GM19193 (cell line): ENCODE results near the gene ST3GAL5.

Experiments
- POLR2A ChIP-seq: IDR thresholded peaks from 4 replicates; pipeline ENCODE4 v1.6.1; 2011; ENCODE audit not compliant: insufficient read depth, insufficient read length; ENCODE audit errors: extremely low read depth

ST3GAL5 gene

DNA sequence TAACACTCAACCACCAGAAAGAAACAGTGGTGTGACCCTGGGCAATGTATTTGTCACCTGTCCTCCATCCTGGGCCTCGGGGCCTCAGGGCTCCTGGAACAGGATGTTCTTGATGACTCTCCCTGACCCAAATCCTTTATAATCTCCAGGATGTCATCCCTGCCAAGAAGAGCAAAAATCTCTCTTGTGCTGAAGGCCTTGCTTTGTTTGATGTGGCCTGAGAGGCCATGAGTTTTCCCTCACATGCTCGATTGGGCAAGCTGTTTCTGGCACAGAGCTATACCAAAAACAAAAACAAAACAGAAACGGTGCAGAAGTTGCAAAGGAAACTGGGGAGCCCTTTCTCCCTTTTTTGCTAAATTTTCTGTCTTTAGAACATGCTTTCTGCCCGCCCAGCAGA lies 35.7 kb upstream of the ST3GAL5 start:
- TF ChIP-seq POLR2A: no peak

DNA sequence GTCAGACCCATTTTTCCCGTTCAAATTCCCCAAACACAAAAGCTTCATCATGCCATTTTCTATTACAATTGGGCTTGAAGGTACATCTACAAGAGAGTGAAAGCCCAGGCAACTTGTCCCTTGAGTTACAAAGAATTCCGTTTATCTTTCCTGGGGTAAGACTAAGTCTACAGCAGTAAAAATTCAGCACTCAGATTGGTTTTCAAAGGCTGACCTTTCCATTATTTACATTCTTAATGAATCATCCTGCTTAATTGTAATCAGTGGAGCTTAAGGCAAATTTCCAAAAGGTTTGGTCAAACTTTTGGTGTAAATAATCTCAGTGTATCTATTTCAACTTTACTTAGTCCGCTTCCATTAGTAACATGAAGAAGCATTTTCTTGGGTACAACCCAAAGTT lies 33.4 kb upstream of the ST3GAL5 start:
- TF ChIP-seq POLR2A: no peak

DNA sequence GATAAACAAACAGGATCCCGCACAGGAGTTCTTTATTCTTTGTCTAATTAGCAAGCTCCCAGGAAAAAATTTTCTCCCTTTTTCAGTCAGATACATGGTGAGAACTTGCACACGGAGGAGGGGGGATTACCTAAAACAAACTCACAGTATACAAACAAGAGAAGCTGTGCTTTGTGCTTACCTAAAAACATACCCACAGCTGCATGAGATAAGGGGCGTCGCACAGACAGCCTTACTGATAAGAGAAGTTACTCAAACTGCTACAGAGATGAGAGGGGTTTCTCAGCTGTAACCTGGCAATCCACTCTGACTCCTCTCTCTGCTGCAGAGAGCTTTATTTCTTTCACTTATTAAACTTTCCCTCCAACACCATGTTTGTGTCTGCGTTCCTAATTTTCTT lies 32.9 kb upstream of the ST3GAL5 start:
- TF ChIP-seq POLR2A: no peak

DNA sequence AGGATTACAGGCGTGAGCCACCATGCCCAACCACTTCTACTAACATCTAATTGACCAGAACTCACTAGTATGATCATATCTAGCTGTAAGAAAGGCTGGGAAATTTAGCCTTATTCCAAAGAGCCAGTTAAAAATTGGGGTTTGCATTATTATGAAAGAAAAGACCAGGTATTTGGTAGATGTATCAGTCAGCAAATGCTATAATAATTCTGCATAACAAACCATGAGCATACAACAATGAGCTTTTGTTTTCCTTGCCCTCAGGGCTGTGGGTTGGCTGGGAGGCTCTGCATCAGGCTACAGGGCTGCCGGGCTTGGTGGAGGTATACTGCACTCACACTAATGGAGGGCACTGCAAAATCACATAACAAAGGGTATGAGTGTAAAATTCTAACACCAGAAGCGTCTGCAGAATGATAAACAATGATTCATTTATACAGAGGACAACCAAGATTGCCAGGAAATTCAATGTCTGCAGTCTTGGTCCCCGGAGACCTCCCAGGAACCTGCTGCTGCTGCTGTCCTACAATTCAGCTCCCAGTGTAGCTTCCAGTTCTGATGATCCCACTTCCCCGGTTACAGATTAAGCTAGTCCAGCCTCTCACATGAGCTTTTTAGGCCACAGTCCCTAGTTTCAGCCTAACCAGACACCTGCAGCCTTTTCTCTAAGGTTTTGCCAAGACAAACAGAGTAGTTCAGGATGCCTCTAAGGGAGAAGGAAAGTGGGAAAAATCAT lies 32.2 kb upstream of the ST3GAL5 start:
- TF ChIP-seq POLR2A: no peak

DNA sequence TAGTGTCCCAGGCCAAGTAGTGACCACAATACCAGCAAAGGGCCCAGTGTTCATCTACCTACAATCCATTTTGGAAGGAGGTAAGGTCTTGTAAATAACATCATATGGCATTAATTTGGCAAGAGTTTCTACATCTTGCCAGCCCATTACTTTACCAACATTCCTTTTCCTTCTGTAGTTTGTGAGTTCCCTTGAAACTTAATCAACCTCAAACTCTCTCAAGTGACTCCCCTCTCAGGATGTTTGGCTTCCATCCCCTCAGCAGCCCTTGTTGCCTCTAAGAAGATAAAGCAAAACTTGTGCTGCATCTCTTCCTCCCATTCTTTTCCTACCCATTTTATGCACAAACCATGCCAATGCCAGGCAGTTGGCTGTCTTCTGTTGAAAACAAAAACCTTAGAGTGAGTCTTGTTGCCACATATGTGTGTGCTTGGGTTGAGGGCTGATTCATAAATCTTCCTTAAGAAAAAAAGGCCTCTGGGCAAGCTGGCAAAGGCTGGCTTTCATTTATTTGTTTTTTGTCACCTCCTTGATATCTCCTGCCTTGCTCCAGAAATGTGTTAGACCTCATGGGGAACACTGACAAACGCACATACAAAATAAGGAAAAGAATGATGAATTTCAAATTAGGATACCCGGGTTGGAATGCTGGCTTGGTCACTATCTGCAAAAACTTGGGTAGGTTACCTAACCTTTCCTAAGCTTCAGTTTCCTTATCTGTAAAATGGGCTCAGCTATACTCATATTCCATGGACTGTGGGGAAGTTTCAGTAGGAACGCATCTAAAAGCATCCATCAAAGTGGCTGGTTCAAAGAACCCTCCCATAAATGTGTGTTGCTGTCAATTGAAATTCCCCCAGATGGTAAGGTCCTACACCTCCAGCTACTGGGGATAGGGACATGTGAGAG lies 29.4 kb upstream of the ST3GAL5 start:
- no peak for TF ChIP-seq POLR2A

DNA sequence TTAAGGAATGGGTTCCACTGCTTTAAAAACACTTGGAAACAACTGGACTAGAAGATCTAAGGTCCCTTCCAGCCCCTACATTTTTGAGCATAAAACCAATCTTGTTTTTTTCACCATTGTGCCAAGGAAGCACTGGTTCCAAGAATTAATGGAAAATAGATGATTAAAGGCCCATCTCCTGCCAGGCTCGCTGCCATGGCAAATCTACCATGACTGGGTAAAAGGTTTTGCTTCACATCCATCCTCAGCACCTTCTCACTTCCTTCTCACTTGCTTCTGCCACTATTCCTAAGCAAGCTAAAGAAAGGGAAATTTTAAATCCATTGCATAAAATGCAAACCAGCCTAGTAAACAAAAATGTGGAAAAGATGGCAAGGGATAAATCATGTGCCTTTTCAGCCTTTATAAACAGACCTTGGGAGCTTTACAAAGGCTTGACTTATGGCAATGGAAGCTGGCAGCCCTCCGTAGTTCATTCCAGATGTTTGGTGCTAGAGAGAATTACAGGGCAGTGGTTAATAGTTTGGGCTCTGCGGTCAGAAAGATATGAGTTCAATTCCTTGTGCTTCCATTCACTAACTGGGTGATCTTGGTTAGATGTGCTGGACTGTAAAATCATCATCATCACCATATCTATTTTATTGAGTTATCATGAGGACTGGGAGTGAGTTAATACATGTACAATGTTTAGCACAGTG lies 27.0 kb upstream of the ST3GAL5 start:
- no peak for TF ChIP-seq POLR2A

DNA sequence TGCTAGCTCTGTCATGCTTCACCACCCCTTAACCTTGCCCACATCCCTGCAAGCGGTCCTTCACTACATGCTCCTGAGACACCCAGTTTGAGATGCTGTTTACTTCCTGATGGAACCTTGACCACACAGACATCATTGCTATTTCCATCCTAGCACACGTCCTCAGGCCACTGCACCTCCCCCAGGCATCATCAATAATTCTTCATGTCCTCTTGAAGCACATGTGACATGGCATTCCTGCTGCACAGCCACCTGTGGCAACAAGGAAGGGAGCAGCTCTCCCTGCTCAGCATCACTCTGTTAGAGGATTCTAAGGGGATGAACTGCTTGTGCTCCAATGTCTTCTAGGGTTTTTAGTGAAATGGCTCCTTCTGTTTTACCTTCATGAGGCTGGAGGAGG lies 26.1 kb upstream of the ST3GAL5 start:
- no peak for TF ChIP-seq POLR2A

DNA sequence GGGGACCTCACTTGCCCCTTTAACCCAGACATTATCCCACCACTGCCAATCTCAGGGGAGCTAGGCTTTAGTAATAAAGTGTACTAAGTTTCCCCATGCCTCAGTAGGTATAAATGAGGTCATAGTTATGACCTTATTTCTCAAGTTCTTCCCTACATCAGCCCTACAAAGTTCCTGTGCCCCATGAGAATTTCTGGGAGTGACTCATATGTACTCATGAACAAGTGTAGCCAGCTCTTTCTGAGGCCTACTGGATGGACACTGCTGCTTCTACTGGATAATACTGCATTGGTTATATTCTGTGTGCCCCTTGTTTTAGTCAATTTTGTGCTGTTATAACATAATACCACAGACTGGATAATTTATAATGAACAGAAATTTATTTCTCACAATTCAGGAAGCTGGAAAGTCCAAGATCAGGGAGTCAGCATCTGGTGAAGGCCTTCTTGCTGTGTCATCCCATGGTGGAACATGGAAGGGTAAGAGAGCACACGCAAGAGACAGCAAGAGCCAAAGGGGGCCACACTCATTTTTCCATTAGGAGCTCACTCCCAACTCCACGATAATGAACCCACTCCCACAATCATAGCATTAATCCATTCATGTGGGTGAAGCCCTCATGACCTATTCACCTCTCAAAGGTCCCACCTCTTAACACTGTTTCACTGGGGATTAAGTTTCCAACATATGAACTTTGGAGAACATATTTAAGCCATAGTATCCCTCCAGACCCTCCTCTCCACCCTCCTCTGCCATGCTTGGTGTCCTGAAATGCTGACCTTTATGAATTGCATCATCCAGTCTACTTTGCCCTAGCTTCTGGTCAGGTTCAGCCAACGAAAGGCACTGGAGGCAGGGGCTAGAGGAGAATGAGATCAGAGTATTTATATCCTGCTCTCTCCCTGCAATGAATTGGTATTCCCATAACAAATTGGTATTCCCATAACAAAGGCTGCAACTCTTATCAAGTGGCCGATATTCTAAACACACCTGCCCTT lies 25.4 kb upstream of the ST3GAL5 start:
- no peak for TF ChIP-seq POLR2A

DNA sequence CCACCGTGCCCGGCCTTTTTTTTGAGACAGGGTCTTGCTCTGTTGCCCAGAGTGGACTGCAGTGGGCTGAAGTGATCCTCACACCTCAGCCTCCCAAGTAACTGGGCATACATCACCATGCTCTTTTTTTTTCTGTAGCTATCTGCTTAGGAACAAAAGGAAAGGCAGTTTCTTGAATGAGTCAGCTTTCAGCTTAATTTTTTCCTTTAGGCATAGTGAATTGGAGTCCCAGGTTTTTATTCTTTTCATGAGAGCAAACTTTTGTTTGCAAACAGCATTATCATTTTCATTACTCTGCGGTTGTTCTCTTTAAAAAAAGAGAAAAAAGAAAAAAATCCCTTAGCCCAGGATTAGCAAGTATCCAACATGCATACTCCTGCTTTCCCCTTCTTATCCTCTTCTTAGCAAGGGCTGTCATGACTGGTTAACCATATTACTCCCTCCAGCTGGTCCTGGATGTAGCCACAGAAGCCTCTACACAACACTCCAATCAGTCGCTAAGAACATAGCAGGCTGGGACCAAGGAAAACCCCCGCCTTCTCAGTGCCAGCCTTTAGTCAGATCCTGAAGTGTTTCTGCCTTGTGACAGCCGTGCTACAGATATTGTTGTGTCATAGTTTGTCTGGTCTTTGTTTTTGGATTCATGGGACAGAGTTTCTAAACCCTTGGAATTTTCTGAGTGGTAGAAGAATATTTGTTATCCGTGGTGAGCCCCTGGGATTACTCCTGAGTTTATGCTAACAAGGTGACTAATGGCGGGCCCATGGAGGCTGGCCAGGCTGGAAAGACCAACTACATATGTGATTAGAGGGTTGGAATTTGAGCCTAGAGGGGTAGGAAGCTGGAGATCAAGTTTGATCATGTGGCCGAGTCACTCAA lies 23.3 kb upstream of the ST3GAL5 start:
- TF ChIP-seq POLR2A: no peak

DNA sequence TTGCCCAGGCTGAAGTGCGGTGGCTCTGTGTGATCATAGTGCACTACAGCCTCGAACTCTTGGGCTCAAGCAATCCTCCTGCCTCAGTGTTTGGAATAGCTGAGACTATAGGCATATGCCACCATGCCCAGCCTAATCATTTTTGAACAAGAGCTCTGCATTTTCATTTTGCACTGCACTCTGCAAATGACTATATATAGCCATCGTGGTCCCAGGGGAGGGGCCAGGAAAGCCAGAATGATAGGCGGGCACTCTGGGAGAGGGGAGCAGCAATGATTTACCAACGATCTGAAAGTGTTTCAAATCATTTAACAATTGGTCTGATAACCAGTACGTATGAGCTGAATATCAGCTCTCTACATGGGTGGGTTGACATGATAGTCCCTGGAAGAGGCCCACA lies 22.3 kb upstream of the ST3GAL5 start:
- no peak for TF ChIP-seq POLR2A

DNA sequence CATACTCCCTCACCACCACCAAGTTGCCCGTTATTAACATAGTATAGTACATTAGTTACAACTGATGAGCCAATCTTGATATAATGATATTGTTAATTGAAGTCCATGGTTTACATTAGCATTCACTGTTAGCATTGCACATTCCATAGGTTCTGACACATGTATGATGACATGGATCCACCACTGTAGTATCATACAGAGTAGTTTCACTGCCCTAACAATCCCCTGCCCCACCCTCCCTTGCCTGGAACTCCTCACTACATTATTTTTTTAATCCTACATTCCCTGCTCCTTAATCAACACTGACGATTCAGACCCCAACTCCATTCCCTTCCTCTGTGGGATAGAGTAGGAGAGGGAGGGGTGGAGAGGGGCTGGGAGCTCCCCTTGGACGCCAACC lies 20.2 kb upstream of the ST3GAL5 start:
- TF ChIP-seq POLR2A: no peak

DNA sequence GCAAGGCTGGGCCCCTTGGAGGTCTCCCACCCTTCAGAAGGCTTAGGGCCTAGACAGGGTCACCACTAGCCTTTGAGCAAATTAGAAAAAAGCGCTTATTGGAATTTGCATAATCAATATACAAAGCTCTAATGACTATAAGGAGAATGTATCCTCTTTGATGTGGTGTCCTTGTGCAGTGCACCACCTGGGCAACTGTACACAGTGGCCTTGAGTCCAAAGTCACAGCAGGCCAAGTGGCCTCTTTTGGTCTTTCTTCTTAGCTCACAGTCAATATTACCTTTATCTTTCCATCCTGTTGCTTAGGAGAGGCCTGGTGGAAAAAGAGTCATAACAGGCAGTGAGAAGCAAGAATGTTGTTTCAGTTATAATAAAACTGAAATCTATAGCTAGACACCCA lies 19.7 kb upstream of the ST3GAL5 start:
- TF ChIP-seq POLR2A: no peak

DNA sequence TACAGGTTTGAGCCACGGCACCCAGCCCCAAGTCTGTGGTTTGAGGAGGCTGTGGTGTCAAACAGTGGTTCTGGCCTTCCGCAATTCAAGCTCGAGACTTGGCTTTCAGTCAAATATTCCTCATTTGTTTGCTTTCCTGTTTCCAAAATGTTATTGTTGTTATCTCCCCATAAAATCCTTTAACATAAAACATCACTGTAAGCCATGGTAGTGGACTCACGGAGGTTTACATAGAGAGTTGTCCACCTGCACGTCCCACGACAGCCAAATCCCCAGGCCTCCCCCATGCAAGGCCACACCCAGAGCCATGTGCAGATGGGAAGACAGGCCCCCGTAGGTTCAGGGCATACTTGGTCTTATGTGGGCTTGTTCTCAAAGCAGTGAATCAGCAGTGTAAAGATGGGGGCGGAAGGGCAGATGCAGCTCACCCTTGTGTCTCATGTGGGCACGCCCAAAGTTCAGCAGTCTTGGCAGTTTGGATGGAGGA lies 18.9 kb upstream of the ST3GAL5 start:
- no peak for TF ChIP-seq POLR2A
